GM12801 (cell line): ENCODE measurements around the gene C3orf85.

Experiments used
- CTCF ChIP-seq: IDR thresholded peaks from one replicate; pipeline ENCODE4 v1.5.1; 2011; ENCODE audit warnings: control low read depth; ENCODE audit not compliant: insufficient read length; ENCODE audit errors: extremely low read depth

C3orf85 gene

DNA sequence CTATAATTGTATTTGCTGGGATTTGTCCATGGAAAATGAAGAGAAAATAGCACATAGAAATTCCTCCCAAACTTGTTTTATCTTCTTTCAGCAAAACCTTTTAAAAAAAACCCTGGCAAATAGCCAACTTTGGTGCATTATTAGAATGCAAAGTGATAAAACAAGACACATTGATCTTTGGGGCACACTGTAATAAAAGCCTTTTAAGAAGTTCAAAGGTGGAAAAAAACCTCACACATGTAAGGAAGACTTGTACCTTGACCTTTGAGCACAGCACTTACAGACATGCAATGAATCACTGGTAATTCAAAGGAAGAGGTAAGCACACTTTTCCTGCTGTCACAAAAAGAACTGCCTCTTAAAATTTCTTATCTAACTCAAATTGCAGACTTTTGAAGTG lies 10.6 kb upstream of the C3orf85 start:
- no peak for TF ChIP-seq CTCF

DNA sequence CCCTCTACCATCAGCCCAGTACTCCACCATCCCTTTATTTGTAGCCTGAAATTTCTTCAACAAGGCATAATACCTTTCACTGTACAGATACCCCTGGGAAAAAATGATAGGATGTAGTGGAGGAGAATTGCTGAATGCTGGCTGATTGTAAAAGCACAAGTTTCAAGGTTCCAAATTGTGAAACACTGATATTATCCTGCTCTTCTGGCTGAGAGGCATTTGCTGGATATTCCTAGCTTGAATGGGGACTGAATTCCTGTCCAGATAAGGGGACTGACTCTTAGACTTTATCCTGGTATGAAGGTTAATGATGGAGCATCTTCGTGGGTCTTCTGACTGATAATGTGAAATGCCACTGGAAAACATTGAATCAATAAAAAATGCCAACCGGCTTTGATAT lies 9.0 kb upstream of the C3orf85 start:
- no peak for TF ChIP-seq CTCF

DNA sequence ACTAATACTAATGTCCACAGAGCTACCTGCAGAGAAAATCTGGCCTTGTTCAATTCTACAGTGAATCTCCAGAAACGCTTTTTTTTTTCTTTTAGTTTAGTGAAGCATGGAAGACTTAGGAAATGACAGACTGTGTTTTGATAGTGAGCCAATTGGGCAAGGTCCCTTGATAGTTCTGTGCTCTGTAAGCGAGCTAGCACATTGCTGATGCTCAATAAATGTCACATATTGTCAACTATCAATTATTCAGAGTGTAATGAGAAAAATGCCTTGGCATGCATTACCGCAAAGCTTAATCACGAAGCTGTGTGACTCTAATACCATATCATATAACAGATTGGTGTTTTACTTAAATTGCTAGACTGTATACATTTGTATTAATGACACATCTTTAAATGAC lies 5.2 kb upstream of the C3orf85 start:
- TF ChIP-seq CTCF = no peak

DNA sequence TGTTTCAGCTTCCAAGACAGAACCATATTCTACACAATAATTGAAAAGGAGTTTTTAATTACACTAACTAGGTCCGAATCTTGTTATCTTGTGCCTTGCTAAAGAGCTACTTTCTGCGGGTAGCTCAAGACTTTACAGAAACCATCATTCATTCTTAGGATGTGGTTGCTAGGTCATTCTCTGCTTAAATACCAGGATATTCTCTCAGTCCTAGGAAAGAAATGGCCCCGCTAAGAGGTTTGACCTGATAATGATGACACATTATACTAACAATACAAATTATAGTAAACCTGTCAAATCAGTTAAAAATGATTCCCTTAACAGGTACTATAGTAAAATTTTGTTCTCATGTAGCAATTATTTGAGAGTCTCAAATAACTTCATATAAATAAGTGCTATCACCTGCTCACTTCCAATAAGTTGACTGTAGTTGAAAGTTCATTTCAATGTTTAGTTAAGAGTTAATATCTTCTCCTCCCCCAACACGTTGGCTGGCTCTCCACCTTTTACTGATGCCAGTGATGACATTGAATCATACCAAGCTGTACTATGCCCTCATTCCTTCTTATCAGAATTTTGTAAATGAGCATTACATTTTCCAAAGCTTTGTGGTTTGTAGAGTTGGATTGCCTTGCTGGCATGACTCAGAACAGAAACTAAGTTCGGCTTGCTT lies 3.6 kb upstream of the C3orf85 start:
- TF ChIP-seq CTCF = no peak

DNA sequence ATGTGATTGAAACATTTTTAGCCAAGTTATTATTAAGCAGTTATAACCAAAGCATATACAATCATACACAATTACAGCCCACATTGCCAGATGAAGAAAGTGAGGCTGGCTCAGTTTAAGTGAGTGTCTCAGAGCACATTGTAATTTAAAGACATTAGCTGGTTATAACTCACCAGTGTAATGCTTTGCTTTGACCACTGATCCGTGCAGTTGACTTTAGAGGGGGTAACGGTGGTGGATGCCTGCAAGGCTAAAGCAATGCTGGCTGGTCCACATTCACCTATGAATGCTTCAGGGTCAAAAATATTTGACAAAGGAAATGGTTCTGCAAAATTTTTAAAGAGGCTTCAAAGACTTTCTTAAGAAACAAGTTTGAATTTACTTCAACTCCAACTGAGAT lies 1.2 kb downstream of the C3orf85 start:
- no peak for TF ChIP-seq CTCF

GRCh38 chr3:109140318-109140717 lies 3.8 kb downstream of the C3orf85 start:
- no peak for TF ChIP-seq CTCF

GRCh38 chr3:109143646-109144045 lies 7.1 kb downstream of the C3orf85 start:
- no peak for TF ChIP-seq CTCF
